AG04449 (cell line): ENCODE measurements around the gene SLC6A15.

Source experiments
- CTCF ChIA-PET: fragments of 350-600 bp; formaldehyde crosslinking; extraction: SDS; loops from one replicate; lab custom pipeline; 2021; ENCODE audit warnings: antibody characterized with exemption; lab: Yijun Ruan, JAX
- POLR2A ChIA-PET: fragments of 400-600, 350-600 bp; formaldehyde crosslinking; extraction: SDS; loops from one replicate; lab custom pipeline; 2020; ENCODE audit warnings: antibody characterized with exemption, inconsistent platforms; lab: Yijun Ruan, JAX
- DNase-seq: peaks from one replicate; pipeline ENCODE4 v3.0.0-alpha.2; 2010; ENCODE audit warnings: low read depth, low spot score
- H3K4me3 ChIP-seq: 2 replicates; pipeline ENCODE4 v1.5.1; 2011; ENCODE audit warnings: low read depth, mild to moderate bottlenecking, control low read depth, low read length
- CTCF ChIP-seq: IDR thresholded peaks from one replicate; pipeline ENCODE4 v1.5.1; 2011; ENCODE audit warnings: mild to moderate bottlenecking, moderate library complexity, low read length, control low read depth, inconsistent platforms; ENCODE audit not compliant: insufficient read depth; ENCODE audit errors: missing control alignments

SLC6A15 gene

GRCh38 chr12:84937415-84937814 lies 24.8 kb upstream of the SLC6A15 start:
- POLR2A ChIA-PET = no interaction called here
- CTCF ChIA-PET = no interaction called here
- TF ChIP-seq CTCF = no peak
- no peak for DNase-seq
- H3K4me3 ChIP-seq = no peak overlapping the region

- ChIA-PET CTCF (no interaction called here), POLR2A (no interaction called here)
- no peak overlapping the region for H3K4me3 ChIP-seq
- TF ChIP-seq CTCF = no peak
- no peak for DNase-seq
These were observed 16.9 kb upstream of the SLC6A15 start for GRCh38 chr12:84929501-84929900.

- DNase-seq = no peak
- TF ChIP-seq CTCF = no peak
- CTCF ChIA-PET = no interaction called here
- POLR2A ChIA-PET = no interaction called here
- no peak overlapping the region for H3K4me3 ChIP-seq
These were observed 12.4 kb upstream of the SLC6A15 start for GRCh38 chr12:84924981-84925380.

GRCh38 chr12:84922693-84923092 lies 10.1 kb upstream of the SLC6A15 start:
- POLR2A ChIA-PET = no interaction called here
- TF ChIP-seq CTCF = no peak
- CTCF ChIA-PET = no interaction called here
- no peak overlapping the region for H3K4me3 ChIP-seq
- DNase-seq = no peak

- CTCF ChIA-PET = no interaction called here
- no peak overlapping the region for H3K4me3 ChIP-seq
- POLR2A ChIA-PET = no interaction called here
- no peak for DNase-seq
- no peak for TF ChIP-seq CTCF
These were observed 7.7 kb upstream of the SLC6A15 start for GRCh38 chr12:84920331-84920730.

- DNase-seq = no peak
- CTCF ChIA-PET = no interaction called here
- no peak overlapping the region for H3K4me3 ChIP-seq
- no peak for TF ChIP-seq CTCF
- POLR2A ChIA-PET = no interaction called here
These were observed 6.7 kb upstream of the SLC6A15 start for GRCh38 chr12:84919271-84919670.
